Activated B cell treated with CpG ODN at 0.5 μM for 24 hours (primary cell): ENCODE data around the gene RPS6KA1. TPM values are rescaled to one million over a fixed set of nuclear protein-coding genes. Genes with fewer than 3 reads are reported as not detected.

ENCODE experiments used
- ATAC-seq: fragments of 200-7000 bp; cut with Tn5 transposase; one replicate; pipeline ENCODE4 v1.10.0; 2021; ENCODE audit warnings: low read depth, mild to moderate bottlenecking, moderate library complexity
- CTCF ChIA-PET: fragments of 350-600 bp; sonication (Branson Sonifier 250); formaldehyde crosslinking; loops from one replicate; lab custom pipeline; 2021; ENCODE audit warnings: antibody characterized with exemption; lab: Charles Lee
- POLR2A ChIA-PET: fragments of 350-600 bp; sonication (Branson Sonifier 250); formaldehyde crosslinking; loops from one replicate; lab custom pipeline; 2021; ENCODE audit warnings: antibody characterized with exemption; lab: Charles Lee
- DNase-seq: peaks from one replicate; pipeline ENCODE4 v3.0.0; 2022
- H3K27ac Mint-ChIP-seq: one replicate; pipeline ENCODE4 v1.8.0; 2020; ENCODE audit warnings: mixed read lengths
- H3K27me3 Mint-ChIP-seq: one replicate; pipeline ENCODE4 v1.8.0; 2021; ENCODE audit warnings: mixed read lengths
- H3K36me3 Mint-ChIP-seq: one replicate; pipeline ENCODE4 v1.8.0; 2021; ENCODE audit warnings: low read depth, mixed read lengths
- H3K4me1 Mint-ChIP-seq: one replicate; pipeline ENCODE4 v1.8.0; 2021; ENCODE audit warnings: mixed read lengths
- H3K4me3 Mint-ChIP-seq: one replicate; pipeline ENCODE4 v1.8.0; 2020; ENCODE audit warnings: mild to moderate bottlenecking, mixed read lengths
- H3K9me3 Mint-ChIP-seq: one replicate; pipeline ENCODE4 v1.8.0; 2020; ENCODE audit warnings: mixed read lengths
- intact Hi-C: fragments of 100-400 bp; cut with micrococcal nuclease; formaldehyde crosslinking; loops from one replicate; pipeline ENCODE4 v1.15.1; 2024
- total RNA-seq: library from RNA; stranded (reverse); gene quantifications from 2 replicates; pipeline ENCODE4 v1.2.3, GENCODE V29; 2022
- TF ChIP-seq, protein P1 (sequence below): fragments of 200-600 bp; IDR thresholded peaks from one replicate; pipeline ENCODE4 v1.8.0; 2022; ENCODE audit warnings: antibody characterized with exemption, mild to moderate bottlenecking

RPS6KA1 gene
- total RNA-seq, 1 donor from 2014 or later = 150 TPM

DNA sequence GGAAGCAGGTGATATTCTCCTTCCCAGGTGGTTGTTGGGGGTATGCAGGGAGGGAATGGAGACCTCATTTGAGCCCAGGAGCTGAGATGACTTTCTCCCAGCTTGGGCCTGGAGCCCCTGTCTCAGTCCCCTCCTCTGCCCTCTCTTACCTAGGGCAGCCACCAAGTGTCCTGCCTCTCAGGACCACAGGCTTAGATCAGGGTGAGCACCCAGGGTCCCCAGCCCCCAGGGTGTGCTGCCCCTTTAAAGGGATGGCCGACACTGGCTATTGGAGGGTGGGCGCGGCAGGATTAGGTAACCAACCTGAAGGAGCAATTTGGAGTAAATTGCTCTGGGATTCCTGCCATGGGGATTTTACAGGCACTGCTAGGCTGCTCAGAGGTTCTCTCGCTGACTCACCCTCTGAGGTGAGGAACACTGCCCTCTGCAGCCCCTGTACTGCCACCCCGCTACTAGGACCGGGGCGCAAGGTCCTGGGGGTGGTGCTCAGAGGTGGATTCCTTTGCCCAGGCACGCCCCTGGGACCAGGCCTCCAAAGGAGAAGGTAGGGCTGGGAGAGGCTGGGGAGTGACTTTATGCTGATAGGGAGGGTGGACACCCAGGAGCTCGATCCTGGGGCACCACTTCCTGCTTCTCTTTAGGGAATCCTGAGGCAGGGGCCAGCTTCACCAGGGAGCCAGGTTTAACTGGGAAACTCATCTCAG lies 1.5 kb downstream of the RPS6KA1 start:
- Mint-ChIP-seq H3K4me1 (peaks cover 42% of the 10 kb centered on the region), H3K36me3 (no peaks in the 10 kb centered on the region), H3K9me3 (no peaks in the 10 kb centered on the region), H3K27ac (no peak overlapping the region), H3K4me3 (peak overlapping the region; percentile 85), H3K27me3 (no peaks in the 10 kb centered on the region)
- ChIA-PET CTCF (interaction anchor here (1.7 to 3.3 kb wide), 3 partner anchors 8 to 30 kb away, joined by 6 to 15 read pairs (median 6); no protein-coding TSS in a partner anchor), POLR2A (interaction anchor here (0.6 to 3.5 kb wide), 5 partner anchors 9 to 185 kb away, joined by 3 to 33 read pairs (median 7); no protein-coding TSS in a partner anchor)
- ATAC-seq = peak; percentile 21
- intact Hi-C loops = loop anchor here (1.0 kb wide), 1 partner anchor 7 kb away; no protein-coding TSS in a partner anchor
- TF ChIP-seq, protein P1, sequence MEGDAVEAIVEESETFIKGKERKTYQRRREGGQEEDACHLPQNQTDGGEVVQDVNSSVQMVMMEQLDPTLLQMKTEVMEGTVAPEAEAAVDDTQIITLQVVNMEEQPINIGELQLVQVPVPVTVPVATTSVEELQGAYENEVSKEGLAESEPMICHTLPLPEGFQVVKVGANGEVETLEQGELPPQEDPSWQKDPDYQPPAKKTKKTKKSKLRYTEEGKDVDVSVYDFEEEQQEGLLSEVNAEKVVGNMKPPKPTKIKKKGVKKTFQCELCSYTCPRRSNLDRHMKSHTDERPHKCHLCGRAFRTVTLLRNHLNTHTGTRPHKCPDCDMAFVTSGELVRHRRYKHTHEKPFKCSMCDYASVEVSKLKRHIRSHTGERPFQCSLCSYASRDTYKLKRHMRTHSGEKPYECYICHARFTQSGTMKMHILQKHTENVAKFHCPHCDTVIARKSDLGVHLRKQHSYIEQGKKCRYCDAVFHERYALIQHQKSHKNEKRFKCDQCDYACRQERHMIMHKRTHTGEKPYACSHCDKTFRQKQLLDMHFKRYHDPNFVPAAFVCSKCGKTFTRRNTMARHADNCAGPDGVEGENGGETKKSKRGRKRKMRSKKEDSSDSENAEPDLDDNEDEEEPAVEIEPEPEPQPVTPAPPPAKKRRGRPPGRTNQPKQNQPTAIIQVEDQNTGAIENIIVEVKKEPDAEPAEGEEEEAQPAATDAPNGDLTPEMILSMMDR = no peak
- no peak for DNase-seq

DNA sequence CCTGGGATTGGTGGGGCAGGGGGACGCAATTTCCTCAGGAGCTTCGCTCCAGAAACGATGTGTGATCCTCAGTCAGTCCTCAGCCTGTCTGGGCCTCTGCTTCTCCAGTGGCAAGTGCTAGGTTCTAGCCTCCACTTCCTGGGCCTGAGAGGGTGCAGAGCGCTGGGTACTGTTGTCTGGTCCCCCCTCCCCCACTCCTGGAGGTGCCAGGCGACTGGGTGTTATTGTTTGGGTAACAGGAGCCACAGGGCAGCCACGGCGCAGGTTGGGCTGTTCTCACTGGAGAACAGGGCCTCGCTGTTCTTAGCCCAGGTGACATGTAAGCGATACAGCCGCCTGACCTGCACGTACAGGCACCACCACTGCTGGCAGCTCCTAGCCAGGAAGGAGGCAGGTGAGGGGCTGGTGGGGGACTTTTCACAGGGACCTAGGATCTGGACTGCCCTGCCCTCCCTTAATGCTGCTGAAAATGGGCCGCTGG lies 2.1 kb downstream of the RPS6KA1 start:
- CTCF ChIA-PET = interaction anchor here (3.3 kb wide), 1 partner anchor 31 kb away, joined by 15 read pairs; no protein-coding TSS in a partner anchor
- Mint-ChIP-seq H3K4me1 (peaks cover 47% of the 10 kb centered on the region), H3K4me3 (no peak overlapping the region), H3K27ac (no peak overlapping the region), H3K9me3 (no peaks in the 10 kb centered on the region), H3K36me3 (no peaks in the 10 kb centered on the region), H3K27me3 (no peaks in the 10 kb centered on the region)
- TF ChIP-seq, protein P1 = no peak
- POLR2A ChIA-PET = interaction anchor here (0.6 to 3.5 kb wide), 4 partner anchors 31 to 320 kb away, joined by 3 to 33 read pairs (median 6); no protein-coding TSS in a partner anchor
- ATAC-seq = no peak
- DNase-seq = no peak
- intact Hi-C loops = no loop called here

DNA sequence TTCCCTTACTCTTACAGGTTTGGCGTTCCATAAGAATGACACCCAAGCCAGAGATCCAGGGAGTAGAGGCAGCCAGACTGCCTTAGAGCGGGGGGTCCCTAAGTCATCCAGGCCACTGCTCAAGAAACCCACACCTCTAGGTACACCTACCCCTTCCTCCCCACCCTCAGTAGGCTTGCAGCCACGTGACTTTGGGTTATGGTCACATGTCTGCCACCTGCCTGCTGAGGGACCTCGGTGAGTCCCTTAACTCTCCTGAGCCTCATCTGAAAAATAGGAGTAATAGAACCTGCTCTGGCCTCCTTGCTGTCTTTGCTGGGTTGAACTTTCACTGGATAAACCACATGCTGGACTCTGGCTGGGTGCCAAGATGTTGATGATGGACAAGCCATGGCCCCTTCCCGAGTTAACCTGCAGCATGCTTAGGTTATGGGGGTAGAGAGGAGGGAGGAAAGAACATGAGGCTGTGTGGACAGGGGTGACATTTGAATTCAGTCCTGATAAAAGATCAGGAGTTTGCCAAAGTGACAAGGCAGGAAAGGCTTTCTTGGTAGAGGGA lies 4.5 kb downstream of the RPS6KA1 start:
- Mint-ChIP-seq H3K4me1 (peaks cover 61% of the 10 kb centered on the region), H3K4me3 (no peak overlapping the region), H3K36me3 (no peaks in the 10 kb centered on the region), H3K27me3 (no peaks in the 10 kb centered on the region), H3K27ac (peak overlapping the region; percentile 3), H3K9me3 (no peaks in the 10 kb centered on the region)
- DNase-seq (no peak), ATAC-seq (no peak)
- POLR2A ChIA-PET = interaction anchor here (1.7 to 1.9 kb wide), 2 partner anchors 8 to 33 kb away, joined by 5 to 10 read pairs; no protein-coding TSS in a partner anchor
- intact Hi-C loops = no loop called here
- TF ChIP-seq, protein P1 = no peak
- CTCF ChIA-PET = no interaction called here

DNA sequence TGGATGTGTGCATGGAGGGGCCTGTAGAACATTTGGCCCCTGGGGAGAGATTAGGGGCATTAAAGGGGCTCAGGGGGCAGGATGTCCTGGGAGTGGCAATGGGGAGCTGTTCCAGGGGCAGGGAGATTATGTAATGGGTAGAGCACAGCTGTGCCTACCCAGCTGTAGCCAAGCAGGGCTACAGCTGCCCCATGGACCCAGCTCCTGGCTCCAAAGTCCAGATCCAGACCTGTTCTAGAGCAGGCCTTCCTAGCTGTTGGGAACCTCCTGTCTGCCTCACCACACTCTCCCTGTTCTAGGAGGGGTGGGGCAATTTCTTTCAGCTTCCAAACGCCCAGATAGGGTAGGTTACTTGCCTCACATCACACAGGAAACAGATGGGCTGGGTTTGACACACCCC lies 5.6 kb downstream of the RPS6KA1 start:
- H3K4me3 Mint-ChIP-seq = no peak overlapping the region
- intact Hi-C loops = no loop called here
- ATAC-seq (no peak), DNase-seq (no peak)
- POLR2A ChIA-PET = interaction anchor here (1.2 to 1.7 kb wide), 2 partner anchors 11 to 34 kb away, joined by 3 to 10 read pairs; no protein-coding TSS in a partner anchor
- TF ChIP-seq, protein P1 = no peak
- CTCF ChIA-PET = interaction anchor here (1.0 to 1.4 kb wide), 2 partner anchors 16 to 34 kb away, joined by 3 to 4 read pairs; no protein-coding TSS in a partner anchor
- no peaks in the 10 kb centered on the region for H3K9me3 Mint-ChIP-seq
- peak overlapping the region; percentile 8 for H3K27ac Mint-ChIP-seq
- peaks cover 67% of the 10 kb centered on the region for H3K4me1 Mint-ChIP-seq
- no peaks in the 10 kb centered on the region for H3K27me3 Mint-ChIP-seq
- no peaks in the 10 kb centered on the region for H3K36me3 Mint-ChIP-seq

DNA sequence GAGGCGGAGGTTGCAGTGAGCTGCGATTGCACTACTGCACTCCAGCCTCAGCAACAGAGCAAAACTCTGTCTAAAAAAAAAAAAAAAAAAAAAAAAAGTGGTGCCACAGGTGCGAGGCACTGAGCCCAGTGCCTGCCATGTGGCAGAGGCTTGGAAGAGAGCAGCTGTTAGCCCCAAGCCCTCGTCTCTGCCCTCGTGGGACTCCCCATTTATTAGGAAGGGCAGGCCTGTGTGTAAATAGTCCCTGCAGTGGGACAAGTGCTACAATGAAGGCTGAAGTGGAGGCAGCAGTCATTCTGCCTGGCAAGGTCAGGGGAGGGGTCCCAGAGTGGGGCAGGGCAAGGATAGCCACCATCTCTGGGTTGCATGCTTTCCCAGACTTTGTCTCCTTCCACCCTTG lies 6.5 kb downstream of the RPS6KA1 start:
- DNase-seq (no peak), ATAC-seq (no peak)
- ChIA-PET POLR2A (interaction anchor here (0.6 to 0.9 kb wide), 2 partner anchors 14 to 35 kb away, joined by 4 to 6 read pairs; no protein-coding TSS in a partner anchor), CTCF (interaction anchor here (1.4 kb wide), 1 partner anchor 15 kb away, joined by 4 read pairs; no protein-coding TSS in a partner anchor)
- Mint-ChIP-seq H3K36me3 (no peaks in the 10 kb centered on the region), H3K27ac (no peak overlapping the region), H3K4me3 (no peak overlapping the region), H3K4me1 (peaks cover 66% of the 10 kb centered on the region), H3K27me3 (no peaks in the 10 kb centered on the region), H3K9me3 (no peaks in the 10 kb centered on the region)
- TF ChIP-seq, protein P1 = no peak
- intact Hi-C loops = no loop called here
